Neural progenitor cell (in vitro differentiated cells): ENCODE data around the gene DIPK1B. TPM values are rescaled to one million over a fixed set of nuclear protein-coding genes. Genes with fewer than 3 reads are reported as not detected.

ENCODE experiments used
- DNase-seq: peaks from one replicate; pipeline ENCODE4 v3.0.0-alpha.2; 2016; ENCODE audit warnings: low spot score
- H2AFZ ChIP-seq: fragments of 200-600 bp; sonication (generic); replicated peaks from 2 replicates; pipeline ENCODE4 v1.6.1; 2016; ENCODE audit warnings: antibody characterized with exemption
- H3F3A ChIP-seq: fragments of 200-600 bp; sonication (generic); 2 replicates; pipeline ENCODE4 v1.6.1; 2016; ENCODE audit warnings: antibody characterized with exemption, low read depth
- H3K27ac ChIP-seq: fragments of 200-600 bp; sonication (generic); 2 replicates; pipeline ENCODE4 v1.5.1; 2016; ENCODE audit warnings: mild to moderate bottlenecking
- H3K27me3 ChIP-seq: fragments of 200-600 bp; sonication (generic); 2 replicates; pipeline ENCODE4 v1.6.1; 2016; ENCODE audit warnings: mild to moderate bottlenecking, moderate library complexity
- H3K36me3 ChIP-seq: fragments of 200-600 bp; sonication (generic); 2 replicates; pipeline ENCODE4 v1.5.1; 2016
- H3K4me1 ChIP-seq: fragments of 200-600 bp; sonication (generic); 2 replicates; pipeline ENCODE4 v1.6.1; 2016; ENCODE audit warnings: mixed run types
- H3K4me2 ChIP-seq: fragments of 200-600 bp; sonication (generic); 2 replicates; pipeline ENCODE4 v1.6.1; 2016
- H3K4me3 ChIP-seq: fragments of 200-600 bp; sonication (generic); 2 replicates; pipeline ENCODE4 v1.5.1; 2016
- H3K79me2 ChIP-seq: fragments of 200-600 bp; sonication (generic); 2 replicates; pipeline ENCODE4 v1.6.1; 2016; ENCODE audit warnings: low read depth
- H3K9ac ChIP-seq: fragments of 200-600 bp; sonication (generic); 2 replicates; pipeline ENCODE4 v1.6.1; 2016
- H3K9me3 ChIP-seq: fragments of 200-600 bp; sonication (generic); 2 replicates; pipeline ENCODE4 v1.5.1; 2016; ENCODE audit warnings: low read depth
- H4K20me1 ChIP-seq: fragments of 200-600 bp; sonication (generic); 2 replicates; pipeline ENCODE4 v1.6.1; 2016; ENCODE audit warnings: low read depth
- H3K27ac Mint-ChIP-seq: 3 replicates; pipeline ENCODE4 v1.8.0; 2021; ENCODE audit warnings: mixed read lengths
- H3K27me3 Mint-ChIP-seq: 2 replicates; pipeline ENCODE4 v1.8.0; 2022; ENCODE audit warnings: low read depth, mild to moderate bottlenecking, inconsistent platforms, moderate library complexity, mixed read lengths; ENCODE audit not compliant: insufficient read depth
- H3K36me3 Mint-ChIP-seq: 3 replicates; pipeline ENCODE4 v1.8.0; 2021; ENCODE audit warnings: mixed read lengths
- H3K4me1 Mint-ChIP-seq: 3 replicates; pipeline ENCODE4 v1.8.0; 2021; ENCODE audit warnings: mixed read lengths
- H3K4me3 Mint-ChIP-seq: 3 replicates; pipeline ENCODE4 v1.8.0; 2021; ENCODE audit warnings: mild to moderate bottlenecking, moderate library complexity, mixed read lengths
- H3K9me3 Mint-ChIP-seq: 3 replicates; pipeline ENCODE4 v1.8.0; 2020; ENCODE audit warnings: mixed read lengths
- CTCF ChIP-seq: fragments of 200-600 bp; sonication (generic); IDR thresholded peaks from 2 replicates; pipeline ENCODE4 v1.5.1; 2017; ENCODE audit warnings: antibody characterized with exemption, mild to moderate bottlenecking
- EZH2 ChIP-seq: fragments of 200-600 bp; sonication (generic); IDR thresholded peaks from 2 replicates; pipeline ENCODE4 v1.6.1; 2017; ENCODE audit warnings: antibody characterized with exemption, mild to moderate bottlenecking, moderate library complexity
- EZH2phosphoT487 ChIP-seq: fragments of 200-600 bp; sonication (generic); IDR thresholded peaks from 2 replicates; pipeline ENCODE4 v1.6.1; 2017; ENCODE audit warnings: antibody characterized with exemption
- total RNA-seq: library from RNA; depleted of rRNA; stranded (reverse); fragments of >200 nt; gene quantifications from 2 replicates; pipeline ENCODE4 v1.2.3, GENCODE V29; 2015; ENCODE audit warnings: low replicate concordance

The DIPK1B gene
- total RNA-seq, 1 donor from 2014 or later = 11.8 TPM

GRCh38 chr9:136759001-136759400 lies 46.6 kb downstream of the DIPK1B start:
- H3K4me2 ChIP-seq = no peak overlapping the region
- DNase-seq = no peak

GRCh38 chr9:136759436-136760325 lies 47.3 kb downstream of the DIPK1B start:
- Histone ChIP-seq H3K9ac (no peak overlapping the region), H3K27me3 (no peaks in the 10 kb centered on the region), H3K27ac (no peak overlapping the region), H3K36me3 (no peaks in the 10 kb centered on the region), H3K4me2 (no peak overlapping the region), H3K79me2 (no peaks in the 10 kb centered on the region), H3K9me3 (no peaks in the 10 kb centered on the region), H3K4me1 (peaks cover 13% of the 10 kb centered on the region), H4K20me1 (no peaks in the 10 kb centered on the region), H3K4me3 (no peak overlapping the region), H3F3A (peaks cover 17% of the 10 kb centered on the region), H2AFZ (no peak overlapping the region)
- Mint-ChIP-seq H3K27me3 (peaks cover 8% of the 10 kb centered on the region), H3K4me3 (peak overlapping the region; percentile 43), H3K27ac (peak overlapping the region; percentile 99), H3K9me3 (peaks cover 7% of the 10 kb centered on the region), H3K36me3 (no peaks in the 10 kb centered on the region), H3K4me1 (peaks cover 19% of the 10 kb centered on the region)
- no peak for DNase-seq
- TF ChIP-seq CTCF (no peak), EZH2 (no peak), EZH2phosphoT487 (no peak)

More at GRCh38 chr9:136759001-136759400, 46.6 kb downstream of the DIPK1B start:
- Histone ChIP-seq H3K9ac (no peak overlapping the region), H3K36me3 (no peaks in the 10 kb centered on the region), H3K4me1 (peaks cover 13% of the 10 kb centered on the region), H3K27ac (no peak overlapping the region), H4K20me1 (no peaks in the 10 kb centered on the region), H3K4me3 (no peak overlapping the region), H3K9me3 (no peaks in the 10 kb centered on the region), H3F3A (peaks cover 17% of the 10 kb centered on the region), H3K79me2 (no peaks in the 10 kb centered on the region), H3K27me3 (no peaks in the 10 kb centered on the region), H2AFZ (no peak overlapping the region)
- Mint-ChIP-seq H3K9me3 (peaks cover 7% of the 10 kb centered on the region), H3K4me3 (no peak overlapping the region), H3K27ac (no peak overlapping the region), H3K36me3 (no peaks in the 10 kb centered on the region), H3K27me3 (peaks cover 8% of the 10 kb centered on the region), H3K4me1 (peaks cover 19% of the 10 kb centered on the region)
- TF ChIP-seq CTCF = no peak
- TF ChIP-seq EZH2phosphoT487 = no peak
- no peak for TF ChIP-seq EZH2

GRCh38 chr9:136760424-136760823 lies 48.1 kb downstream of the DIPK1B start:
- H3K4me3 ChIP-seq = no peak overlapping the region
- peaks cover 10% of the 10 kb centered on the region for H3K4me1 ChIP-seq
- H3K27me3 ChIP-seq = no peaks in the 10 kb centered on the region
- no peak overlapping the region for H3K9ac ChIP-seq
- H3F3A ChIP-seq = peaks cover 14% of the 10 kb centered on the region
- no peaks in the 10 kb centered on the region for H4K20me1 ChIP-seq
- no peak overlapping the region for H2AFZ ChIP-seq
- DNase-seq = no peak
- no peaks in the 10 kb centered on the region for H3K79me2 ChIP-seq
- TF ChIP-seq EZH2phosphoT487 = no peak
- no peak for TF ChIP-seq EZH2
- no peak for TF ChIP-seq CTCF
- H3K27ac Mint-ChIP-seq = peak overlapping the region; percentile 99
- no peak overlapping the region for H3K4me2 ChIP-seq
- H3K36me3 Mint-ChIP-seq = no peaks in the 10 kb centered on the region
- no peaks in the 10 kb centered on the region for H3K9me3 ChIP-seq
- H3K4me1 Mint-ChIP-seq = peaks cover 19% of the 10 kb centered on the region
- peaks cover 7% of the 10 kb centered on the region for H3K27me3 Mint-ChIP-seq
- no peaks in the 10 kb centered on the region for H3K36me3 ChIP-seq
- peak overlapping the region; percentile 29 for H3K4me3 Mint-ChIP-seq
- H3K27ac ChIP-seq = no peak overlapping the region
- peaks cover 4% of the 10 kb centered on the region for H3K9me3 Mint-ChIP-seq
